Measurements from ENCODE around the gene PSMA2.

DNA sequence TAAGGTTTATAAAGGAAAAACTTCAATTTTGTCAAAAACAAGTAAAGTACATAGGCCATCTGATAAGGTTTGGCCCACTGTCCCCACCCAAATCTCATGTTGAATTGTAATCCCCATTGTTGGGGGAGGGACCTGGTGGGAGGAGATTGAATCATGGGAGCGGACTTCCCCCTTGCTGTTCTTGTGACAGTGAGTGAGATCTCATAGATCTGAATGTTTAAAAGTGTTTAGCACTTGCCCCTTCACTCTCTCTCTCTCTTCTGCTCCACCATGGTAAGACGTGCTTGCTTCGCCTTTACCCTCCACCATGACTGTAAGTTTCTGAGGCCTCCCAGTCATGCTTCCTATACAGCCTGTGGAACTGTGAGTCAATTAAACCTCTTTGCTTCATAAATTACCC, 18.4 kb upstream of the PSMA2 start:
- TF ChIP-seq BHLHE40 (IDR thresholded peaks at IDR 0.05; ENCODE audit: borderline replicate concordance) (no peak), SUZ12 (IDR thresholded peaks at IDR 0.05) (no peak)

All from HEK293T (cell line).